ENCODE measurements around the gene ZCRB1.

Gene ZCRB1

GRCh38 chr12:42326541-42327226, 790 bp upstream of the ZCRB1 start:
- DNase-seq: no peak

- no peak for DNase-seq
Measured at GRCh38 chr12:42325326-42325652, 605 bp downstream of the ZCRB1 start.

GRCh38 chr12:42323856-42324255, 2.0 kb downstream of the ZCRB1 start:
- DNase-seq: no peak

- DNase-seq: no peak
Measured at GRCh38 chr12:42322567-42322966, 3.3 kb downstream of the ZCRB1 start.

- no peak for DNase-seq
Measured at GRCh38 chr12:42320796-42321195, 5.1 kb downstream of the ZCRB1 start.

- no peak for DNase-seq
Measured at GRCh38 chr12:42315108-42315507, 10.8 kb downstream of the ZCRB1 start.

GRCh38 chr12:42309996-42310395, 15.9 kb downstream of the ZCRB1 start:
- no peak for DNase-seq

- DNase-seq: no peak
Measured at GRCh38 chr12:42308390-42308789, 17.5 kb downstream of the ZCRB1 start.

GRCh38 chr12:42306297-42306696, 19.6 kb downstream of the ZCRB1 start:
- no peak for DNase-seq

- peak; percentile 79 for DNase-seq
Measured at GRCh38 chr12:42299392-42300308, 26.2 kb downstream of the ZCRB1 start.

GRCh38 chr12:42298887-42299286, 27.0 kb downstream of the ZCRB1 start:
- DNase-seq: no peak

GRCh38 chr12:42296503-42297109, 29.3 kb downstream of the ZCRB1 start:
- no peak for DNase-seq

GRCh38 chr12:42291680-42292079, 34.2 kb downstream of the ZCRB1 start:
- no peak for DNase-seq

- DNase-seq: no peak
Measured at GRCh38 chr12:42288544-42288943, 37.4 kb downstream of the ZCRB1 start.

GRCh38 chr12:42286741-42287140, 39.2 kb downstream of the ZCRB1 start:
- DNase-seq: no peak

GRCh38 chr12:42285431-42285830, 40.5 kb downstream of the ZCRB1 start:
- DNase-seq: no peak

GRCh38 chr12:42284876-42285275, 41.0 kb downstream of the ZCRB1 start:
- DNase-seq: no peak

- DNase-seq: no peak
Measured at GRCh38 chr12:42284157-42284556, 41.7 kb downstream of the ZCRB1 start.

GRCh38 chr12:42283739-42284138, 42.2 kb downstream of the ZCRB1 start:
- DNase-seq: no peak

GRCh38 chr12:42282294-42282693, 43.6 kb downstream of the ZCRB1 start:
- DNase-seq: no peak

- no peak for DNase-seq
Measured at GRCh38 chr12:42281844-42282243, 44.0 kb downstream of the ZCRB1 start.

- no peak for DNase-seq
Measured at GRCh38 chr12:42281278-42281677, 44.6 kb downstream of the ZCRB1 start.

GRCh38 chr12:42278128-42278510, 47.8 kb downstream of the ZCRB1 start:
- no peak for DNase-seq
